ENCODE results near the gene ZDHHC14. TPM values are rescaled to one million over a fixed set of nuclear protein-coding genes. Genes with fewer than 3 reads are reported as not detected.

Gene ZDHHC14
- total RNA-seq, 4 donors from 2014 or later = 7.3 to 14.4 (median 8.1) TPM

- no peaks in the 10 kb centered on the region for H3K36me3 ChIP-seq
- H3K4me1 ChIP-seq = peaks cover 0 to 31% (median 14%) of the 10 kb centered on the region in 3 donors
- no peaks in the 10 kb centered on the region for H3K27me3 ChIP-seq
- H3K9me3 ChIP-seq = no peaks in the 10 kb centered on the region
- peak overlapping the region in 2 of 4 donors; percentile 27 to 46 for H3K27ac ChIP-seq
- 33 to 63% methylated on average over 8 to 13 of the region's 13 CpGs for WGBS, 2 donors (ENCODE audit: low coverage in 1 of 2)
- ATAC-seq = peak; percentile 51
- H3K4me3 ChIP-seq = no peak overlapping the region
- TF ChIP-seq POLR2AphosphoS5 (IDR thresholded peaks at IDR 0.05) (no peak), EP300 (IDR thresholded peaks at IDR 0.05) (no peak), POLR2A (IDR thresholded peaks at IDR 0.05) (no peak), CTCF (IDR thresholded peaks at IDR 0.05) (no peak)
Observed at GRCh38 chr6:157535340-157536222, 154.6 kb downstream of the ZDHHC14 start.

GRCh38 chr6:157536223-157536545, 155.2 kb downstream of the ZDHHC14 start:
- no peak for TF ChIP-seq CTCF (IDR thresholded peaks at IDR 0.05)
- TF ChIP-seq POLR2AphosphoS5 (IDR thresholded peaks at IDR 0.05) = no peak
- no peak for TF ChIP-seq EP300 (IDR thresholded peaks at IDR 0.05)
- TF ChIP-seq POLR2A (IDR thresholded peaks at IDR 0.05) = no peak
- Histone ChIP-seq H3K27ac (no peak overlapping the region), H3K4me3 (no peak overlapping the region), H3K36me3 (no peaks in the 10 kb centered on the region), H3K27me3 (no peaks in the 10 kb centered on the region), H3K9me3 (no peaks in the 10 kb centered on the region), H3K4me1 (peaks cover 0 to 31% (median 14%) of the 10 kb centered on the region in 3 donors)
- peak; percentile 40 for ATAC-seq
- 8 to 15% methylated on average over 2 of the region's 2 CpGs for WGBS, 2 donors (ENCODE audit: low coverage in 1 of 2)

- TF ChIP-seq POLR2AphosphoS5 (IDR thresholded peaks at IDR 0.05) (no peak), EP300 (IDR thresholded peaks at IDR 0.05) (no peak), POLR2A (IDR thresholded peaks at IDR 0.05) (no peak), CTCF (IDR thresholded peaks at IDR 0.05) (no peak)
- H3K4me3 ChIP-seq = no peak overlapping the region
- peaks cover 0 to 31% (median 14%) of the 10 kb centered on the region in 3 donors for H3K4me1 ChIP-seq
- ATAC-seq = no peak
- no peaks in the 10 kb centered on the region for H3K9me3 ChIP-seq
- 92% methylated on average over 2 of the region's 2 CpGs; no CpG with 5 or more reads in 1 of the 2 donors for WGBS, 2 donors (ENCODE audit: low coverage in 1 of 2)
- no peak overlapping the region for H3K27ac ChIP-seq
- no peaks in the 10 kb centered on the region for H3K27me3 ChIP-seq
- peaks cover 0 to under 1% of the 10 kb centered on the region in 2 donors for H3K36me3 ChIP-seq
Observed at GRCh38 chr6:157537556-157537955, 156.6 kb downstream of the ZDHHC14 start.

- Histone ChIP-seq H3K27me3 (no peaks in the 10 kb centered on the region), H3K27ac (no peak overlapping the region), H3K4me1 (peaks cover 0 to 31% (median 14%) of the 10 kb centered on the region in 3 donors), H3K4me3 (no peak overlapping the region), H3K9me3 (no peaks in the 10 kb centered on the region), H3K36me3 (peaks cover 0 to 5% of the 10 kb centered on the region in 2 donors)
- no peak for ATAC-seq
- TF ChIP-seq EP300 (IDR thresholded peaks at IDR 0.05) (no peak), POLR2A (IDR thresholded peaks at IDR 0.05) (no peak), CTCF (IDR thresholded peaks at IDR 0.05) (no peak), POLR2AphosphoS5 (IDR thresholded peaks at IDR 0.05) (no peak)
- WGBS, 2 donors (ENCODE audit: low coverage in 1 of 2) = 87 to 100% methylated on average over 1 to 5 of the region's 5 CpGs
Observed at GRCh38 chr6:157538168-157538567, 157.2 kb downstream of the ZDHHC14 start.

GRCh38 chr6:157538698-157539097, 157.7 kb downstream of the ZDHHC14 start:
- WGBS, 2 donors (ENCODE audit: low coverage in 1 of 2) = 89 to 97% methylated on average over 5 to 13 of the region's 13 CpGs
- TF ChIP-seq POLR2AphosphoS5 (IDR thresholded peaks at IDR 0.05) = no peak
- TF ChIP-seq POLR2A (IDR thresholded peaks at IDR 0.05) = no peak
- TF ChIP-seq EP300 (IDR thresholded peaks at IDR 0.05) = no peak
- no peak for TF ChIP-seq CTCF (IDR thresholded peaks at IDR 0.05)

More at GRCh38 chr6:157538698-157539097, 157.7 kb downstream of the ZDHHC14 start:
- Histone ChIP-seq H3K4me3 (no peak overlapping the region), H3K4me1 (peaks cover 0 to 31% (median 14%) of the 10 kb centered on the region in 3 donors), H3K36me3 (peaks cover 0 to 10% of the 10 kb centered on the region in 2 donors), H3K27ac (no peak overlapping the region), H3K9me3 (no peaks in the 10 kb centered on the region), H3K27me3 (no peaks in the 10 kb centered on the region)
- no peak for ATAC-seq
